Kidney epithelial cell (primary cell): ENCODE measurements around the gene FBXW8. TPM values are rescaled to one million over a fixed set of nuclear protein-coding genes. Genes with fewer than 3 reads are reported as not detected.

Source experiments
- DNase-seq: peaks from one replicate; pipeline ENCODE4 v3.0.0-alpha.2; 2010; ENCODE audit warnings: low read depth
- H3K27me3 ChIP-seq: 2 replicates; pipeline ENCODE4 v1.6.0; 2011; ENCODE audit warnings: low read length; ENCODE audit not compliant: control insufficient read depth, insufficient read depth
- H3K36me3 ChIP-seq: 2 replicates; pipeline ENCODE4 v1.5.1; 2011; ENCODE audit warnings: low read length; ENCODE audit not compliant: control insufficient read depth, insufficient read depth
- H3K4me3 ChIP-seq: 2 replicates; pipeline ENCODE4 v1.5.1; 2011; ENCODE audit warnings: low read depth, mild to moderate bottlenecking, control low read depth, low read length
- CTCF ChIP-seq: IDR thresholded peaks from 2 replicates; pipeline ENCODE4 v1.5.1; 2011; ENCODE audit warnings: mild to moderate bottlenecking, moderate library complexity, low read length, control low read depth, inconsistent platforms; ENCODE audit not compliant: insufficient read depth, poor library complexity, severe bottlenecking
- total RNA-seq: library from RNA; depleted of rRNA; stranded (reverse); fragments of >200 nt; gene quantifications from 2 replicates; pipeline ENCODE4 v1.2.3, GENCODE V29; 2015

Gene FBXW8
- total RNA-seq, 1 donor from 2014 or later = 25.4 TPM

GRCh38 chr12:116882742-116883141 is 28.0 kb upstream of the FBXW8 start:
- no peaks in the 10 kb centered on the region for H3K36me3 ChIP-seq
- H3K27me3 ChIP-seq = peaks cover 64% of the 10 kb centered on the region
- TF ChIP-seq CTCF = peak; percentile 10
- no peak overlapping the region for H3K4me3 ChIP-seq
- DNase-seq = no peak

GRCh38 chr12:116884871-116885270 is 25.9 kb upstream of the FBXW8 start:
- Histone ChIP-seq H3K27me3 (peaks cover 45% of the 10 kb centered on the region), H3K4me3 (no peak overlapping the region), H3K36me3 (no peaks in the 10 kb centered on the region)
- TF ChIP-seq CTCF = no peak
- DNase-seq = no peak

- Histone ChIP-seq H3K27me3 (peaks cover 39% of the 10 kb centered on the region), H3K36me3 (no peaks in the 10 kb centered on the region), H3K4me3 (no peak overlapping the region)
- DNase-seq = no peak
- no peak for TF ChIP-seq CTCF
Observed at GRCh38 chr12:116885491-116885890, 25.3 kb upstream of the FBXW8 start.

GRCh38 chr12:116887244-116887643 is 23.5 kb upstream of the FBXW8 start:
- no peaks in the 10 kb centered on the region for H3K36me3 ChIP-seq
- DNase-seq = no peak

GRCh38 chr12:116887897-116888296 is 22.9 kb upstream of the FBXW8 start:
- no peaks in the 10 kb centered on the region for H3K36me3 ChIP-seq
- DNase-seq = no peak
- no peak for TF ChIP-seq CTCF

More at GRCh38 chr12:116887244-116887643, 23.5 kb upstream of the FBXW8 start:
- H3K27me3 ChIP-seq = peaks cover 29% of the 10 kb centered on the region
- no peak for TF ChIP-seq CTCF
- no peak overlapping the region for H3K4me3 ChIP-seq

GRCh38 chr12:116890330-116890729 is 20.4 kb upstream of the FBXW8 start:
- no peak for DNase-seq
- TF ChIP-seq CTCF = no peak
- H3K36me3 ChIP-seq = no peaks in the 10 kb centered on the region
- no peak overlapping the region for H3K4me3 ChIP-seq
- peaks cover 7% of the 10 kb centered on the region for H3K27me3 ChIP-seq

More at GRCh38 chr12:116887897-116888296, 22.9 kb upstream of the FBXW8 start:
- no peak overlapping the region for H3K4me3 ChIP-seq
- H3K27me3 ChIP-seq = peaks cover 22% of the 10 kb centered on the region
